KMS-11 (cell line): ENCODE measurements around the gene ALDH2.

ENCODE experiments used
- H2AFZ ChIP-seq: fragments of 200-600 bp; sonication (generic); 2 replicates; pipeline ENCODE4 v1.6.1; 2016; ENCODE audit warnings: antibody characterized with exemption, mixed run types, low read depth
- H3K27ac ChIP-seq: fragments of 200-600 bp; sonication (generic); 2 replicates; pipeline ENCODE4 v1.6.1; 2016; ENCODE audit warnings: mild to moderate bottlenecking, mixed run types
- H3K27me3 ChIP-seq: fragments of 200-600 bp; sonication (generic); 2 replicates; pipeline ENCODE4 v1.6.1; 2017; ENCODE audit warnings: mild to moderate bottlenecking, low read depth, mixed run types, moderate library complexity; ENCODE audit not compliant: insufficient read depth
- H3K36me3 ChIP-seq: fragments of 200-600 bp; sonication (generic); 2 replicates; pipeline ENCODE4 v1.6.1; 2017; ENCODE audit warnings: mild to moderate bottlenecking, mixed run types; ENCODE audit not compliant: insufficient read depth
- H3K4me1 ChIP-seq: fragments of 200-600 bp; sonication (generic); 2 replicates; pipeline ENCODE4 v1.6.1; 2016; ENCODE audit warnings: mild to moderate bottlenecking, low read depth, mixed run types; ENCODE audit not compliant: poor library complexity, severe bottlenecking
- H3K4me2 ChIP-seq: fragments of 200-600 bp; sonication (generic); 2 replicates; pipeline ENCODE4 v1.7.0; 2016; ENCODE audit warnings: mild to moderate bottlenecking, mixed run types
- H3K4me3 ChIP-seq: fragments of 200-600 bp; sonication (generic); IDR thresholded peaks from 2 replicates; pipeline ENCODE4 v1.6.1; 2017; ENCODE audit warnings: low read depth, low read length, mixed read lengths; ENCODE audit not compliant: insufficient read depth
- H3K79me2 ChIP-seq: fragments of 200-600 bp; sonication (generic); 2 replicates; pipeline ENCODE4 v1.6.1; 2016; ENCODE audit warnings: low read depth, mixed run types; ENCODE audit not compliant: insufficient read depth
- H3K9ac ChIP-seq: fragments of 200-600 bp; sonication (generic); 2 replicates; pipeline ENCODE4 v1.6.1; 2016; ENCODE audit warnings: mild to moderate bottlenecking, mixed run types
- H4K20me1 ChIP-seq: fragments of 200-600 bp; sonication (generic); 2 replicates; pipeline ENCODE4 v1.6.1; 2016; ENCODE audit warnings: mild to moderate bottlenecking, mixed run types; ENCODE audit not compliant: insufficient read depth
- CTCF ChIP-seq: fragments of 200-600 bp; sonication (generic); conservative IDR thresholded peaks from 2 replicates; pipeline ENCODE4 v1.6.1; 2017; ENCODE audit warnings: low read depth, mild to moderate bottlenecking, antibody characterized with exemption, low read length, moderate library complexity, mixed read lengths

ALDH2 gene

DNA sequence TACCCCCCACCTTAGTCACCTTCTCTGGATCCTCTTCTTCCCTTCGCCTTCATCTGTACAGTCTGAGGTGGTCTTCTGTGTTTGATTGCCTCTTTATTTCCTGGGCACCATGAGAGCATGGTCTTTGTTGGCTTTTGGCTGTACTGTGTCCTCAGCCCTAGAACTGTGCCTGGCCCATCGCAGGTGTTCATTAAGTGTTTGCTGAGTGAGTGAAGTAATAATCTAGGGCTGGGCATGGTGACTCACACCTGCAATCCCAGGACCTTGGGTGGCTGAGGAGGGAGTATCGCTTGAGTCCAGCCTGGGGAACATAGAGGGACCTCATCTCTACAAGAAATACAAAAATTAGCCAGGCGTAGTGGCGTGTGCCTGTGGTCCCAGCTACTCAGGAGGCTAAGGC lies 13.9 kb downstream of the ALDH2 start:
- Histone ChIP-seq H2AFZ (no peak overlapping the region), H3K9ac (no peak overlapping the region), H4K20me1 (no peaks in the 10 kb centered on the region), H3K79me2 (no peaks in the 10 kb centered on the region), H3K4me1 (no peaks in the 10 kb centered on the region), H3K27me3 (no peaks in the 10 kb centered on the region), H3K4me3 (no peak overlapping the region), H3K4me2 (no peak overlapping the region), H3K27ac (no peak overlapping the region), H3K36me3 (no peaks in the 10 kb centered on the region)
- no peak for TF ChIP-seq CTCF

DNA sequence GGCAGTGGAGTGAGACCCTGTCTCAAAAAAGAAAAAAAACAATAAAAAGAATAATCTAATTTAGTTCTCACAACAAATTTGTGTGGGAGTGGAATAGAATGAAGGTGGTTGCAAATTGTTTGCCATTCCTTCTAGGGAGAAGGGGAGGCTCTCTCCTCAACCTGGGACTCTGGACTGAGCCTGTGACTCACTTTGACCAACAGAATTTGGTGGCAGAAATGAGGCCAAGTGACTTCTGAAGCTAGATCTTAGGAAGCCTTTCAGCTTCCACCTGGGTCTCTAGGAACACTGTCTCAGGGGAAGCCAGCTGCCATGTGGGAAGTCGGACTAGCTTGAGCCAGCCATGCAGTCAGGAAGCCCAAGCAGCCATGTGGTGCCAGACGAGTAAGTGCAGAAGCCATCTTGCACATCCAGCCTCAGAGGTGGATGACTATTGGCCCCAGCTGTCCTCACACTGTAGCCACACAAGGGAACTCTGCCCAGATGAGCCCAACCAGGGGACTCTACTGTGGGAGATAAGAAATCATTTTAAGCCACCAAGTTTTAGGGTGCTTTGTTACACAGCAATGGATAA lies 14.4 kb downstream of the ALDH2 start:
- Histone ChIP-seq H3K4me2 (no peak overlapping the region), H3K27me3 (no peaks in the 10 kb centered on the region), H3K27ac (no peak overlapping the region), H3K4me1 (no peaks in the 10 kb centered on the region), H3K79me2 (no peaks in the 10 kb centered on the region), H3K9ac (no peak overlapping the region), H3K36me3 (no peaks in the 10 kb centered on the region), H3K4me3 (no peak overlapping the region), H2AFZ (no peak overlapping the region), H4K20me1 (no peaks in the 10 kb centered on the region)
- TF ChIP-seq CTCF, result no peak

DNA sequence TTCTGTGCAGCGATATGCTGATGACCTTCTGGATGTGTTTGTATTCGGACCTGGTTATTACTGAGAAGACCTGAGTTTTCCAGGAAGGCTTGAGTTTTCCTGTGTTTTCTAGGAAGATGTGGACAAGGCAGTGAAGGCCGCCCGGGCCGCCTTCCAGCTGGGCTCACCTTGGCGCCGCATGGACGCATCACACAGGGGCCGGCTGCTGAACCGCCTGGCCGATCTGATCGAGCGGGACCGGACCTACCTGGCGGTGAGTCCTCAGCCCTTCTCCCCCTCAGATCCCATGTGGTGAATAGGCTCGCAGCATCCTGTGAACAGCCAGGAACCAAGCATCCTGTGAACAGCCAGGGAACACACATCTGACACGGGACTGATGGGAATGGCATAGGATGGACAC lies 16.3 kb downstream of the ALDH2 start:
- TF ChIP-seq CTCF, result no peak
- Histone ChIP-seq H3K36me3 (no peaks in the 10 kb centered on the region), H3K9ac (no peak overlapping the region), H3K27me3 (no peaks in the 10 kb centered on the region), H3K27ac (no peak overlapping the region), H2AFZ (no peak overlapping the region), H3K79me2 (no peaks in the 10 kb centered on the region), H3K4me1 (no peaks in the 10 kb centered on the region), H4K20me1 (no peaks in the 10 kb centered on the region), H3K4me3 (no peak overlapping the region), H3K4me2 (no peak overlapping the region)

DNA sequence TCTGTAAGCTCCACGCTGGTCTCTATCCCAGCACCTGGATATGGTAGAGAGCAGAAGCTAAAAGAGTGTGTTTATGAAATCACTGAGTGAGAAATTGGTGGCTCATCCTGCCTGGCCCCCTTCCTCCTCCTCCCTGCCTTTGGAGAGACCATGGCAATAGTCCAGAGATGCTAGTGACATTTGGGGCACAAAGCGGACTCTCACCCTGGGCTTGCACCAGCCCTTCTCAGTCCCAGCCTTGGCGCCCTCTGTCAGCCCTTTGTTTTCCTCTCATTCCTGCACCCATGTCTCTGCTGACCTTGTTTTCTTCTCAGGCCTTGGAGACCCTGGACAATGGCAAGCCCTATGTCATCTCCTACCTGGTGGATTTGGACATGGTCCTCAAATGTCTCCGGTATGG lies 18.2 kb downstream of the ALDH2 start:
- H3K27me3 ChIP-seq, result no peaks in the 10 kb centered on the region
- no peak overlapping the region for H3K4me2 ChIP-seq
- H4K20me1 ChIP-seq, result no peaks in the 10 kb centered on the region
- no peaks in the 10 kb centered on the region for H3K79me2 ChIP-seq
- H3K9ac ChIP-seq, result no peak overlapping the region
- no peak overlapping the region for H3K4me3 ChIP-seq
- TF ChIP-seq CTCF, result no peak
- no peak overlapping the region for H2AFZ ChIP-seq
- no peak overlapping the region for H3K27ac ChIP-seq
- no peaks in the 10 kb centered on the region for H3K4me1 ChIP-seq
- no peaks in the 10 kb centered on the region for H3K36me3 ChIP-seq
